Pancreas (tissue), 10 donors: Measurements from ENCODE around the gene FAM193A. TPM values are rescaled to one million over a fixed set of nuclear protein-coding genes. Genes with fewer than 3 reads are reported as not detected.

Experiments
- ATAC-seq, 4 donors: fragments of 200-7000 bp; cut with Tn5 transposase; one replicate each; pipeline versions ENCODE4 v1.8.0 to v1.9.1; 2020; ENCODE audit warnings: mild to moderate bottlenecking in 4 of 4, moderate library complexity in 4 of 4
- DNase-seq, 6 donors: peaks; one replicate each; pipeline ENCODE4 v3.0.0-alpha.2; 2020
- FAIRE-seq: peaks from 2 replicates; lab custom pipeline; 2012; peaks lifted over from hg19 to GRCh38; lab: Jason Lieb, UNC
- H3K27ac ChIP-seq, 4 donors: fragments of 200-600 bp; sonication (generic); 1 replicate in 3 of 4; 2 replicates in 1 of 4; pipeline versions ENCODE4 v1.5.0 to v1.8.0; 2020
- H3K27me3 ChIP-seq, 4 donors: fragments of 200-600 bp; one replicate each; pipeline ENCODE4 v1.8.0; 2021
- H3K36me3 ChIP-seq, 3 donors: fragments of 200-600 bp; sonication (generic) in 1 of 3; one replicate each; pipeline versions ENCODE4 v1.5.0 to v1.8.0; 2020 to 2021
- H3K4me1 ChIP-seq, 3 donors: fragments of 200-600 bp; one replicate each; pipeline ENCODE4 v1.8.0; 2021
- H3K4me3 ChIP-seq, 4 donors: fragments of 200-600 bp; sonication (generic) in 2 of 4; one replicate each; pipeline versions ENCODE4 v1.5.0 to v1.8.0; 2020 to 2021
- H3K9me3 ChIP-seq, 4 donors: fragments of 200-600 bp; one replicate each; pipeline ENCODE4 v1.8.0; 2021
- WGBS, 2 donors: extraction: QIAGEN DNeasy Blood & Tissue Kit; methylation state at CpG; one replicate each; pipeline ENCODE4 v1.1.7; 2013; 5-methylcytosine and 5-hydroxymethylcytosine counted together
- intact Hi-C, 3 donors: fragments of 100-400 bp; cut with DNase I; formaldehyde crosslinking; loops; one replicate each; pipeline versions ENCODE4 v1.11.1 to v1.14.2; 2022
- polyA plus RNA-seq, 2 donors: library from polyadenylated mRNA; stranded (reverse); fragments of 200-250 nt; gene quantifications; one replicate each; pipeline ENCODE4 v1.2.3, GENCODE V29; 2013
- total RNA-seq, 6 donors: library from RNA; stranded (reverse); fragmentation: NEBNext Ultra II Directional in 4 of 6; extraction: Animal tissue kit (Norgen Biotek cat#: 25700) in 4 of 6; gene quantifications; one replicate each; pipeline versions ENCODE4 v1.2.1 to v1.2.4, GENCODE V29; 2021 to 2023
- TF ChIP-seq, protein P1 (sequence below), 4 donors: fragments of 200-600 bp; sonication (generic) in 3 of 4; IDR thresholded peaks; one replicate each; pipeline versions ENCODE4 v1.5.0 to v1.8.0; 2021; ENCODE audit warnings: antibody characterized with exemption in 4 of 4
- donor health status: healthy with polysubstance abuse.
- donor health status: DM: no; HTN: no; CAD: no; lungs with moderate emphysema.
- donor health status: DM: no; HTN: no; CAD: no.
- donor health status: control.
- donor health status: control.
- donor health status: Bipolar disorder and iron deficiency.
- donor health status: DM: yes; HTN: yes; CAD: no.
- donor health status: DM: no; HTN: no; CAD: no.
- donor health status: DM: no; HTN: no; CAD: no.
- donor health status: DM: yes; HTN: yes; CAD: no.

The FAM193A gene
- total and polyA plus RNA-seq, 8 donors = 10.1 to 17.0 (median 10.7) TPM

DNA sequence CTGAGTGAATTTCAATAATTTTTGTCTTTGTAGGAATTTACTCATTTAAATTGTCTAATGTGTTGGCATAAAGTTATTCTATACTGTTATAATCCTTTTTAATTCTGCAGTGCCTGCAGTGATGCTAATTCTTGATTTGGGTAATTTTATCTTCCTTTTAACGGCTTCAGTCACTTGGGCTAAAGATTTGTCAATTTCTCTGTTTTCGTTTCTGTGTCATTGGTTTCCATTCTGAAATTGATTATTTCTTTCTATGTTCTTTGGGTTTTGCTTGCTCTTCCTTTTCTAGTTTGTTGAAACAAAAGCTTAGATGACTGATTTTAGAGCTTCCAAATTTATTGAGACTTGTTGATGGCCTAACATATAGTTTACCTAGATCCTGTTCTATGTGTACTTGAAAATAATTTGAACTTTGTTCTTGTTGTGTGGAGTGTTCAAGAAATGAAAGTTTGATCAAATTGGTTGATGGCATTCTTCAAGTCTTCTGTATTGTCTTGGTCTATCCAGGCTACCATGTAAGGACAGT, 130.3 kb downstream of the FAM193A start:
- no peak overlapping the region for H3K4me3 ChIP-seq
- FAIRE-seq (no peak), DNase-seq (no peak), ATAC-seq (no peak)
- H3K4me1 ChIP-seq = no peaks in the 10 kb centered on the region
- intact Hi-C loops = no loop called here
- TF ChIP-seq, protein P1, sequence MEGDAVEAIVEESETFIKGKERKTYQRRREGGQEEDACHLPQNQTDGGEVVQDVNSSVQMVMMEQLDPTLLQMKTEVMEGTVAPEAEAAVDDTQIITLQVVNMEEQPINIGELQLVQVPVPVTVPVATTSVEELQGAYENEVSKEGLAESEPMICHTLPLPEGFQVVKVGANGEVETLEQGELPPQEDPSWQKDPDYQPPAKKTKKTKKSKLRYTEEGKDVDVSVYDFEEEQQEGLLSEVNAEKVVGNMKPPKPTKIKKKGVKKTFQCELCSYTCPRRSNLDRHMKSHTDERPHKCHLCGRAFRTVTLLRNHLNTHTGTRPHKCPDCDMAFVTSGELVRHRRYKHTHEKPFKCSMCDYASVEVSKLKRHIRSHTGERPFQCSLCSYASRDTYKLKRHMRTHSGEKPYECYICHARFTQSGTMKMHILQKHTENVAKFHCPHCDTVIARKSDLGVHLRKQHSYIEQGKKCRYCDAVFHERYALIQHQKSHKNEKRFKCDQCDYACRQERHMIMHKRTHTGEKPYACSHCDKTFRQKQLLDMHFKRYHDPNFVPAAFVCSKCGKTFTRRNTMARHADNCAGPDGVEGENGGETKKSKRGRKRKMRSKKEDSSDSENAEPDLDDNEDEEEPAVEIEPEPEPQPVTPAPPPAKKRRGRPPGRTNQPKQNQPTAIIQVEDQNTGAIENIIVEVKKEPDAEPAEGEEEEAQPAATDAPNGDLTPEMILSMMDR (IDR thresholded peaks at IDR 0.05) = no peak
- no peaks in the 10 kb centered on the region for H3K27me3 ChIP-seq
- H3K9me3 ChIP-seq = no peaks in the 10 kb centered on the region
- WGBS, 2 donors = 85 to 89% methylated on average over 2 of the region's 2 CpGs
- no peak overlapping the region for H3K27ac ChIP-seq
- peaks cover 0 to 15% (median 6%) of the 10 kb centered on the region in 3 donors for H3K36me3 ChIP-seq

DNA sequence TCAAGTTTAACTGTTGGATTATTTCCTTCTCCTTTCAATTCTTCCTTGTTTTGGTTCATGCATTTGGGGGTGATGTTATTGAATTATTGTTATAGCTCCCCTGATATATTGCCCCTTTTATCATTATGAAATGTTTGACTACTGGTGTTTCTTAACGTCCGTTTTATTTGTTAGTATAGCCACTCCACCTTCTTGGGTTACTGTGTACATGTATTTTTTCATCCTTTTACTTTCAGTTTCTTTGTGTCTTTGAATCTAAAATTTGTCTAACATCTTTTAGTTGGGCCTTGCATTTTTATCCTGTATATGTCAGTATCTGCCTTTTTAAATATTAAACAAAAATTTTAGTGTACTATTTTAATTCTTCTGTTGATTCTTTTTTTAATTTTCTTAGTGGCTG, 131.0 kb downstream of the FAM193A start:
- H3K9me3 ChIP-seq = no peaks in the 10 kb centered on the region
- peaks cover 0 to 22% (median 12%) of the 10 kb centered on the region in 3 donors for H3K36me3 ChIP-seq
- H3K4me1 ChIP-seq = no peaks in the 10 kb centered on the region
- ATAC-seq = no peak
- intact Hi-C loops = no loop called here
- no peak overlapping the region for H3K4me3 ChIP-seq
- 37 to 45% methylated on average over 2 of the region's 2 CpGs for WGBS, 2 donors
- H3K27ac ChIP-seq = no peak overlapping the region
- DNase-seq = no peak
- TF ChIP-seq, protein P1 (IDR thresholded peaks at IDR 0.05) = no peak
- no peak for FAIRE-seq
- no peaks in the 10 kb centered on the region for H3K27me3 ChIP-seq

DNA sequence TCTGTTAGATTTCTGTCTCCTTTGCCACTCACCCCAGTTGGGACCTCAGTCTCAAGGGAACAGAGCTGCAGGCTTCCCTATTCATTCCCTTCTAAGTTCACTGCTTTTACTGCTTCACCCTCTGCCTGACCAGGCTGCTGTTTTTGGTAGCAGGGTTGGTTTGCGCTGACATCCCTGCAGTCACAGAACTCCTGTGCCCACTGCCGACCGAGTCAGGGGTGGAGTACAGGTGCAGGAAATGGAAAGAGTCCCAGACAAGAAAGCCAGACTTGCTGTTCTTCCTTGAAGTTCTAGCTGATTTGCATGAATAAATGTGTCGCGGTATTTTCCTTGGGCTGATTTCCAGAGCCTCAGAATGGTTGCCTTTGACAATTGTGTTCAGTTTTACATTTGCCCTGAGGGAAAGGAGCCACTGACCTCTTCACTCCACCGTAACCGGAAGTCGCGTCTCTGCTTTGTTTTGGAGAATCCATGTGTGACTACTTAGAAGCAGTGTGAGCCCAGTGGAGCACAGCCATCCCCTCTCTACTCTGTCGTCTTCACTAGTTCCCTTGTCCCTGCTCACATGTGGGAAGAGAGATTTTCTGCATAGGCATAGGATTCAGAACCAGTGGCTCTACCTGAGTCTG, 134.9 kb downstream of the FAM193A start:
- Histone ChIP-seq H3K27ac (no peak overlapping the region), H3K4me1 (no peaks in the 10 kb centered on the region), H3K4me3 (no peak overlapping the region), H3K27me3 (no peaks in the 10 kb centered on the region), H3K9me3 (no peaks in the 10 kb centered on the region), H3K36me3 (peaks cover 0 to 26% (median 10%) of the 10 kb centered on the region in 3 donors)
- WGBS, 2 donors = 83 to 84% methylated on average over 10 of the region's 10 CpGs
- ATAC-seq (no peak), DNase-seq (no peak), FAIRE-seq (no peak)
- intact Hi-C loops = no loop called here
- TF ChIP-seq, protein P1 (IDR thresholded peaks at IDR 0.05) = no peak

DNA sequence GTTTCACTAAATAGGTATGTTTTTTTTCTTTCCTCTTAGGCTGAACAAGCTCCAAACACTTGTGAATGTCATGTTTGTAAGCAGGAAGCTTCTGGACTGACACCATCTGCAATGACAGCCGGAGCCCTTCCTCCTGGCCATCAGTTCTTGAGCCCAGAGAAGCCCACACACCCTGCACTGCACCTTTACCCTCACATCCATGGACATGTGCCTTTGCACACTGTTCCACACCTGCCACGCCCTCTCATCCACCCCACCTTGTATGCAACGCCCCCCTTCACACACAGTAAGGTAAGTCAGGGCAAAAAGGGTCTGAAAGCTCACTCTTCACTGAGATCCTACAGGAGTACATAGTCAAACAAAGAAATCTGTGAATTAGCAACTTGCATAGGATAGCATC, 135.6 kb downstream of the FAM193A start:
- ATAC-seq (no peak), FAIRE-seq (no peak), DNase-seq (no peak)
- Histone ChIP-seq H3K4me3 (no peak overlapping the region), H3K36me3 (peaks cover 0 to 26% (median 10%) of the 10 kb centered on the region in 3 donors), H3K27me3 (no peaks in the 10 kb centered on the region), H3K27ac (no peak overlapping the region), H3K4me1 (no peaks in the 10 kb centered on the region), H3K9me3 (no peaks in the 10 kb centered on the region)
- intact Hi-C loops = no loop called here
- TF ChIP-seq, protein P1 (IDR thresholded peaks at IDR 0.05) = no peak
- WGBS, 2 donors = 83 to 91% methylated on average over 3 of the region's 3 CpGs

DNA sequence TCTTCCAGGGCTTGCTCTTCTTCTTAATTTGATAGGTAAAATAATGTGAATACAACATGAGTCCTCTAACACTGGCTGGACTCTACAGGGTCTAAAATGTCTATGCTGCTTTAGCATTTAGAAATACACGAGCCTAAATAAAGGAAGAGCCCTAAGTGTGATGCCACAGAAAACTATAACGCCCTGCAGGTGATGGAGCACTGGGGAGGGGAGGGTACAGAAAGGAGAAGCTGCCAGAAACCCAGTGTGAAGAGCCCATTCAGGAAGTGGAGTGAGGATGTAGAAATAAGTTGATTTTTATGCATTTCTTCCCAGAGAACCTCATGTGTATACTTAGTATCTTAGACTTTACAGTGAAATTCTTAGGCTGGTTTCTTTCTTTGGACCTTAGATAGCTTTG, 136.3 kb downstream of the FAM193A start:
- no peaks in the 10 kb centered on the region for H3K27me3 ChIP-seq
- FAIRE-seq = no peak
- ATAC-seq = no peak
- 75 to 80% methylated on average over 2 of the region's 2 CpGs for WGBS, 2 donors
- DNase-seq = no peak
- no peaks in the 10 kb centered on the region for H3K9me3 ChIP-seq
- TF ChIP-seq, protein P1 (IDR thresholded peaks at IDR 0.05) = no peak
- no peak overlapping the region for H3K4me3 ChIP-seq
- no peak overlapping the region for H3K27ac ChIP-seq
- H3K4me1 ChIP-seq = no peaks in the 10 kb centered on the region
- intact Hi-C loops = no loop called here
- H3K36me3 ChIP-seq = peaks cover 0 to 26% (median 10%) of the 10 kb centered on the region in 3 donors
